ENCODE measurements around the gene MOB2. TPM values are rescaled to one million over a fixed set of nuclear protein-coding genes. Genes with fewer than 3 reads are reported as not detected.

Gene MOB2
- total RNA-seq, 1 donor from 2014 or later, result 29.0 TPM

- no peaks in the 10 kb centered on the region for H3K36me3 Mint-ChIP-seq (ENCODE audit: unreplicated experiment)
- H3K27ac Mint-ChIP-seq (ENCODE audit: unreplicated experiment), result peak overlapping the region; percentile 68
- peaks cover 9% of the 10 kb centered on the region for H3K27me3 Mint-ChIP-seq (ENCODE audit: unreplicated experiment)
- H3K4me3 Mint-ChIP-seq (ENCODE audit: unreplicated experiment), result peak overlapping the region; percentile 63
- no peak for TF ChIP-seq CTCF (IDR thresholded peaks at IDR 0.05; ENCODE audit: partially characterized antibody, unreplicated experiment)
- H3K4me1 Mint-ChIP-seq (ENCODE audit: low read depth, unreplicated experiment), result peaks cover 62% of the 10 kb centered on the region
- no peak for DNase-seq
- peaks cover 10% of the 10 kb centered on the region for H3K9me3 Mint-ChIP-seq (ENCODE audit: unreplicated experiment)
Observed at GRCh38 chr11:1519028-1520010, 32.7 kb upstream of the MOB2 start.

- H3K27ac Mint-ChIP-seq (ENCODE audit: unreplicated experiment), result no peak overlapping the region
- peaks cover 12% of the 10 kb centered on the region for H3K9me3 Mint-ChIP-seq (ENCODE audit: unreplicated experiment)
- peaks cover 9% of the 10 kb centered on the region for H3K27me3 Mint-ChIP-seq (ENCODE audit: unreplicated experiment)
- no peak for DNase-seq
- TF ChIP-seq CTCF (IDR thresholded peaks at IDR 0.05; ENCODE audit: partially characterized antibody, unreplicated experiment), result no peak
- no peak overlapping the region for H3K4me3 Mint-ChIP-seq (ENCODE audit: unreplicated experiment)
- H3K4me1 Mint-ChIP-seq (ENCODE audit: low read depth, unreplicated experiment), result peaks cover 69% of the 10 kb centered on the region
- H3K36me3 Mint-ChIP-seq (ENCODE audit: unreplicated experiment), result no peaks in the 10 kb centered on the region
Observed at GRCh38 chr11:1518301-1518700, 31.7 kb upstream of the MOB2 start.

- peaks cover 11% of the 10 kb centered on the region for H3K9me3 Mint-ChIP-seq (ENCODE audit: unreplicated experiment)
- peaks cover 10% of the 10 kb centered on the region for H3K27me3 Mint-ChIP-seq (ENCODE audit: unreplicated experiment)
- H3K4me1 Mint-ChIP-seq (ENCODE audit: low read depth, unreplicated experiment), result peaks cover 65% of the 10 kb centered on the region
- H3K36me3 Mint-ChIP-seq (ENCODE audit: unreplicated experiment), result no peaks in the 10 kb centered on the region
- H3K4me3 Mint-ChIP-seq (ENCODE audit: unreplicated experiment), result peak overlapping the region; percentile 12
- DNase-seq, result no peak
- no peak overlapping the region for H3K27ac Mint-ChIP-seq (ENCODE audit: unreplicated experiment)
- TF ChIP-seq CTCF (IDR thresholded peaks at IDR 0.05; ENCODE audit: partially characterized antibody, unreplicated experiment), result no peak
Observed at GRCh38 chr11:1517117-1518005, 30.8 kb upstream of the MOB2 start.

GRCh38 chr11:1516273-1517067, 29.9 kb upstream of the MOB2 start:
- DNase-seq, result no peak
- Mint-ChIP-seq H3K36me3 (ENCODE audit: unreplicated experiment) (no peaks in the 10 kb centered on the region), H3K9me3 (ENCODE audit: unreplicated experiment) (peaks cover 11% of the 10 kb centered on the region), H3K27me3 (ENCODE audit: unreplicated experiment) (peaks cover 12% of the 10 kb centered on the region), H3K4me3 (ENCODE audit: unreplicated experiment) (no peak overlapping the region), H3K27ac (ENCODE audit: unreplicated experiment) (no peak overlapping the region), H3K4me1 (ENCODE audit: low read depth, unreplicated experiment) (peaks cover 62% of the 10 kb centered on the region)
- TF ChIP-seq CTCF (IDR thresholded peaks at IDR 0.05; ENCODE audit: partially characterized antibody, unreplicated experiment), result no peak

All from glutamatergic neuron (in vitro differentiated cells).